ENCODE results near the gene NRP2.

The NRP2 gene

DNA sequence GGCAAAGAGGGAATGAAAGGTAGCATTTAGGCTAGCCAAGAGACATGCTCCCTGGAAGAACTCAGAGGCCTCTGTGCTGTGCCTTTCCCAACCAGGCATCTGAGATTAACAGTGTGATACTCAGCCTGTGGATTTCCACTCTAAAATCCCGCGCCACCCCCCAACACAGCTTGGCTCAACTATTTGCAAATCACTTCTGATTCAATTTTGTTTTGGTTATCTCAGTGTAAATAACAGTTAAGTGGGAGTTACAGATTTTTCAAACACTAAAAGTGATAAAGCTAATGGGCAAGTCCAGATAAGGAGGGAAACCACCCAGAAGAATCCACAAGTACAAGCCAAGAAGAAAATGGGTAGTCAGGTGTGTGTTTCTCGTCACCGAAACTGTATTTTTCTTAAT is 1.4 kb upstream of the NRP2 start (continued):
- TF ChIP-seq, protein P1, sequence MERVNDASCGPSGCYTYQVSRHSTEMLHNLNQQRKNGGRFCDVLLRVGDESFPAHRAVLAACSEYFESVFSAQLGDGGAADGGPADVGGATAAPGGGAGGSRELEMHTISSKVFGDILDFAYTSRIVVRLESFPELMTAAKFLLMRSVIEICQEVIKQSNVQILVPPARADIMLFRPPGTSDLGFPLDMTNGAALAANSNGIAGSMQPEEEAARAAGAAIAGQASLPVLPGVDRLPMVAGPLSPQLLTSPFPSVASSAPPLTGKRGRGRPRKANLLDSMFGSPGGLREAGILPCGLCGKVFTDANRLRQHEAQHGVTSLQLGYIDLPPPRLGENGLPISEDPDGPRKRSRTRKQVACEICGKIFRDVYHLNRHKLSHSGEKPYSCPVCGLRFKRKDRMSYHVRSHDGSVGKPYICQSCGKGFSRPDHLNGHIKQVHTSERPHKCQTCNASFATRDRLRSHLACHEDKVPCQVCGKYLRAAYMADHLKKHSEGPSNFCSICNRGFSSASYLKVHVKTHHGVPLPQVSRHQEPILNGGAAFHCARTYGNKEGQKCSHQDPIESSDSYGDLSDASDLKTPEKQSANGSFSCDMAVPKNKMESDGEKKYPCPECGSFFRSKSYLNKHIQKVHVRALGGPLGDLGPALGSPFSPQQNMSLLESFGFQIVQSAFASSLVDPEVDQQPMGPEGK (CRISPR knock-in tag; IDR thresholded peaks at IDR 0.05; ENCODE audit: borderline replicate concordance): no peak

- ATAC-seq: no peak
- TF ChIP-seq BACH2 (CRISPR knock-in tag; IDR thresholded peaks at IDR 0.05; ENCODE audit: borderline replicate concordance) (no peak), PPARA (CRISPR knock-in tag; IDR thresholded peaks at IDR 0.05; ENCODE audit: borderline replicate concordance) (no peak), ISL1 (CRISPR knock-in tag; IDR thresholded peaks at IDR 0.05) (no peak)
- TF ChIP-seq, protein P2, sequence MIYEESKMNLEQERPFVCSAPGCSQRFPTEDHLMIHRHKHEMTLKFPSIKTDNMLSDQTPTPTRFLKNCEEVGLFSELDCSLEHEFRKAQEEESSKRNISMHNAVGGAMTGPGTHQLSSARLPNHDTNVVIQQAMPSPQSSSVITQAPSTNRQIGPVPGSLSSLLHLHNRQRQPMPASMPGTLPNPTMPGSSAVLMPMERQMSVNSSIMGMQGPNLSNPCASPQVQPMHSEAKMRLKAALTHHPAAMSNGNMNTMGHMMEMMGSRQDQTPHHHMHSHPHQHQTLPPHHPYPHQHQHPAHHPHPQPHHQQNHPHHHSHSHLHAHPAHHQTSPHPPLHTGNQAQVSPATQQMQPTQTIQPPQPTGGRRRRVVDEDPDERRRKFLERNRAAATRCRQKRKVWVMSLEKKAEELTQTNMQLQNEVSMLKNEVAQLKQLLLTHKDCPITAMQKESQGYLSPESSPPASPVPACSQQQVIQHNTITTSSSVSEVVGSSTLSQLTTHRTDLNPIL (CRISPR knock-in tag; IDR thresholded peaks at IDR 0.05; ENCODE audit: low read depth): no peak
These were observed 681 bp upstream of the NRP2 start for GRCh38 chr2:205681401-205682238.

GRCh38 chr2:205682971-205683501 is 735 bp downstream of the NRP2 start:
- TF ChIP-seq, protein P2 (CRISPR knock-in tag; IDR thresholded peaks at IDR 0.05; ENCODE audit: low read depth): no peak
- TF ChIP-seq CSRNP3 (CRISPR knock-in tag; IDR thresholded peaks at IDR 0.05) (no peak), ESRRG (CRISPR knock-in tag; IDR thresholded peaks at IDR 0.05) (no peak), SNAI2 (CRISPR knock-in tag; IDR thresholded peaks at IDR 0.05) (no peak), RARB (CRISPR knock-in tag; IDR thresholded peaks at IDR 0.05) (no peak), PPARA (CRISPR knock-in tag; IDR thresholded peaks at IDR 0.05; ENCODE audit: borderline replicate concordance) (no peak), TCF4 (CRISPR knock-in tag; IDR thresholded peaks at IDR 0.05; ENCODE audit: borderline replicate concordance) (no peak), ZC3H10 (CRISPR knock-in tag; IDR thresholded peaks at IDR 0.05) (no peak), OSR1 (CRISPR knock-in tag; IDR thresholded peaks at IDR 0.05) (no peak), ARNTL (CRISPR knock-in tag; IDR thresholded peaks at IDR 0.05; ENCODE audit: borderline replicate concordance, low read depth) (no peak), ZFP30 (CRISPR knock-in tag; IDR thresholded peaks at IDR 0.05) (no peak), ZNF8 (CRISPR knock-in tag; IDR thresholded peaks at IDR 0.05) (no peak), GLIS3 (CRISPR knock-in tag; IDR thresholded peaks at IDR 0.05) (no peak)
- TF ChIP-seq, protein P1 (CRISPR knock-in tag; IDR thresholded peaks at IDR 0.05; ENCODE audit: borderline replicate concordance): no peak

DNA sequence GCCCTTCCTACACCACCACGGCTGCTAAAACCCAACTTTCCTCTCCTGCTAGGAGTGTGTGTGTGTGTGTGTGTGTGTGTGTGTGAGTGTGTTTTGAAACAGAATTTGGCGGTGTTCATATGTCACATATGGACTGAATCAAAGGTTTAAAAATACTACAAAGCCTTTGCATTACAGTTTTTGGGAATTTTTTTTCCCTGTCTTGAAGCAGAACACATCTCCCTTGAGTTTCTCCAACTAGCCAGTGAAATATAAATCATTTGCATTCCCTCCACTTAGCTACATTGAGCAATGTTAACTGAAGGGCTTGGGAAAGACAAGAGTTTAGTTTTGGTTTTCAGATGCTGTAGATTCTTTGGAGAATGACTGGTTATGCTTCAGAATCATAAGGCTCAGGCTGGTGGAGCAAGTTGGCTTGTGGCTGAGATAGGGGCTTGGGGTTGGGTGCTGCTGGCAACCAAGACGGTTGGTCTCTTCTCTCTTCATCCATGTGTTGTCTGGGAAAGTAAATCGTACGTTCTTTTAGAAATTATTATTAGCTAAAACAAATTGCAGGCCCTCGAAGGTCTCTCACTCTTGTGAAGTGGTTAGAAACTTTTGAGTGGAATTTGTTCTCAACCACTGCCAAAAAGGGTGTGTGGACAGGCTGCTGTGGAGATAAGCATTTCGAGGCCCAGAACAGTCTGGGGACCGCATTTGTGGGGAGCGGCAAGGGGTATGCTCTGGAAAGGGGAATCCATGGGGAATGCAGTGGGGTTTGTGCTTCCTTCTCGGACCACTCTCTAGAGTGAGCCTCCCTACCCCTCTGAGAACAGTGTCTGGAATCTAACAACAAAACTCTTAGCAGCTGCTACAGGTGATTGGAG is 1.4 kb downstream of the NRP2 start:
- TF ChIP-seq ARNTL (CRISPR knock-in tag; IDR thresholded peaks at IDR 0.05; ENCODE audit: borderline replicate concordance, low read depth) (no peak), RARB (CRISPR knock-in tag; IDR thresholded peaks at IDR 0.05) (no peak), ZFP3 (CRISPR knock-in tag; IDR thresholded peaks at IDR 0.05) (no peak), GLIS3 (CRISPR knock-in tag; IDR thresholded peaks at IDR 0.05) (no peak), OSR1 (CRISPR knock-in tag; IDR thresholded peaks at IDR 0.05) (no peak), CSDC2 (CRISPR knock-in tag; IDR thresholded peaks at IDR 0.05) (no peak), ESRRG (CRISPR knock-in tag; IDR thresholded peaks at IDR 0.05) (no peak), ZNF8 (CRISPR knock-in tag; IDR thresholded peaks at IDR 0.05) (no peak), PPARA (CRISPR knock-in tag; IDR thresholded peaks at IDR 0.05; ENCODE audit: borderline replicate concordance) (no peak), BACH2 (CRISPR knock-in tag; IDR thresholded peaks at IDR 0.05; ENCODE audit: borderline replicate concordance) (no peak), SNAI2 (CRISPR knock-in tag; IDR thresholded peaks at IDR 0.05) (no peak), TCF4 (CRISPR knock-in tag; IDR thresholded peaks at IDR 0.05; ENCODE audit: borderline replicate concordance) (no peak), ZNF70 (CRISPR knock-in tag; IDR thresholded peaks at IDR 0.05) (no peak)
- TF ChIP-seq, protein P2 (CRISPR knock-in tag; IDR thresholded peaks at IDR 0.05; ENCODE audit: low read depth): no peak
- TF ChIP-seq, protein P3, sequence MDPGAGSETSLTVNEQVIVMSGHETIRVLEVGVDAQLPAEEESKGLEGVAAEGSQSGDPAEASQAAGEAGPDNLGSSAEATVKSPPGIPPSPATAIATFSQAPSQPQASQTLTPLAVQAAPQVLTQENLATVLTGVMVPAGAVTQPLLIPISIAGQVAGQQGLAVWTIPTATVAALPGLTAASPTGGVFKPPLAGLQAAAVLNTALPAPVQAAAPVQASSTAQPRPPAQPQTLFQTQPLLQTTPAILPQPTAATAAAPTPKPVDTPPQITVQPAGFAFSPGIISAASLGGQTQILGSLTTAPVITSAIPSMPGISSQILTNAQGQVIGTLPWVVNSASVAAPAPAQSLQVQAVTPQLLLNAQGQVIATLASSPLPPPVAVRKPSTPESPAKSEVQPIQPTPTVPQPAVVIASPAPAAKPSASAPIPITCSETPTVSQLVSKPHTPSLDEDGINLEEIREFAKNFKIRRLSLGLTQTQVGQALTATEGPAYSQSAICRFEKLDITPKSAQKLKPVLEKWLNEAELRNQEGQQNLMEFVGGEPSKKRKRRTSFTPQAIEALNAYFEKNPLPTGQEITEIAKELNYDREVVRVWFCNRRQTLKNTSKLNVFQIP (CRISPR knock-in tag; IDR thresholded peaks at IDR 0.05; ENCODE audit: borderline replicate concordance, low read depth): no peak
- ATAC-seq: peak; percentile 3

More at GRCh38 chr2:205682971-205683501, 735 bp downstream of the NRP2 start:
- peak; percentile 6; the same call in 1 of the 3 replicates for ATAC-seq
